ENCODE results near the gene USP49.
"Not testable (repeated sequence)": the region's sequence is repeated elsewhere in the genome, so short reads cannot be mapped to it uniquely, and the experiment has no call there.

USP49 gene

DNA sequence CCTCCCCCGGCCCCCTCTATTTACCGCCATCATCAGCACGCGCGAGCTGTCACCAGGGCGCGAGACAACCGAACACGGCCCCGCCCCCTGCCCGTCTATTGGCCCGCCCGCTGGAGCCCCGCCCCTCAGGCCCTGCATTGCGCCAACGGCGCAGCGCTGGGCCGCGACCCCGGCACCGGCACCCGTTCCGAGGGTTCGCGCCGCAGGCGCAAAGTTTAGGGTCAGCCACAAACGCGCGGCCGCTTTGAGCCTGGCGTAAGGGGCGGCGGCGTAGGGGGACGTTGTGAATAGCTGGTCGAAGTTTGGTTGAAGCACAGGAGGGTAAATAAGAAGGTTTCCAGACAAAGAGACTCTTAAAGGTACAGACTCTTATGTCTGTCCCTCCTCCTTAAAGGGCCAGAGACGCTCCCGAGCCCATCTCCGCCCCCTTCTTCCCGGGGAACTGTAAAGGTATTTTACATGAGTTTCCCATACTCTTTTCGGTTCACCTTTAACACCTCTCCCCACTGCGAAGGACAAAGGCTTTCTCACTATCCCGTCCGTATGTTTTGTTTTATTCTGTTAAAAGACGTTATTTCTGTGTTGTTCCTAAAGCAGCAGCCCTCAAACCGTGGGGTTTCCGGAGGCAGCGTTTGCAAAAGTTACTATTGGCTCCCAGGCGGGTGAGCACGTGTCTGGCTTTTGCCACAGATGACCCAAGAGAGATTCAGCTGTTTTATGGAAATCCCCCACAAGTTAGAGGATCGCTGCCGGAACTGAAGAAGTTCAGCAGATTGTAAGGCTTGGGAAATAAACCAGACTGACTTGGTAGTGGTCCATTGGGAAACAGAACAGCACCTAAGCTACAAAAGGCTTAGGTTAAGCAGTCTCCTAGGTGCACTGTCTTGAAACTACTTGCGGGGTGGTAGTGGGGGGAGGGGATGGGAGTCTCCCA lies at the start of gene USP49:
Gene USP49, minus strand, starts transcription at position 76 of the 934 bp plus-strand sequence. CDS start 88,392 bp downstream, outside the sequence.
- no peaks in the 10 kb centered on the region for H4K20me1 ChIP-seq (ENCODE audit: insufficient read depth, low read length)
- H3K27me3 ChIP-seq (ENCODE audit: insufficient read depth, low read length, poor library complexity) = no peaks in the 10 kb centered on the region
- H3K4me1 ChIP-seq (ENCODE audit: insufficient read depth, low read length) = peaks cover 57% of the 10 kb centered on the region
- H3K9ac ChIP-seq (ENCODE audit: low read depth, low read length) = peak within 1 kb of the TSS; percentile 85
- peaks cover 44% of the 10 kb centered on the region for H3K79me2 ChIP-seq (ENCODE audit: insufficient read depth, low read length)
- H3K4me3 ChIP-seq (ENCODE audit: low read depth in 1 of 2, low read length in 2 of 2) = peak within 1 kb of the TSS; percentile 54 to 93
- peak within 1 kb of the TSS; percentile 98 for H2AFZ ChIP-seq (ENCODE audit: low read depth, low read length)
- peak within 1 kb of the TSS; percentile 92 for H3K4me2 ChIP-seq (ENCODE audit: insufficient read depth, low read length)
- peak within 1 kb of the TSS; percentile 94 for H3K27ac ChIP-seq (ENCODE audit: low read length)
- peaks cover 4% of the 10 kb centered on the region; the same call in 1 of the 2 replicates for H3K36me3 ChIP-seq (ENCODE audit: insufficient read depth, low read length)
- TF ChIP-seq EZH2 (IDR thresholded peaks at IDR 0.05; ENCODE audit: borderline replicate concordance, low read depth, low read length, severe bottlenecking) = no peak
- TF ChIP-seq, protein P1, sequence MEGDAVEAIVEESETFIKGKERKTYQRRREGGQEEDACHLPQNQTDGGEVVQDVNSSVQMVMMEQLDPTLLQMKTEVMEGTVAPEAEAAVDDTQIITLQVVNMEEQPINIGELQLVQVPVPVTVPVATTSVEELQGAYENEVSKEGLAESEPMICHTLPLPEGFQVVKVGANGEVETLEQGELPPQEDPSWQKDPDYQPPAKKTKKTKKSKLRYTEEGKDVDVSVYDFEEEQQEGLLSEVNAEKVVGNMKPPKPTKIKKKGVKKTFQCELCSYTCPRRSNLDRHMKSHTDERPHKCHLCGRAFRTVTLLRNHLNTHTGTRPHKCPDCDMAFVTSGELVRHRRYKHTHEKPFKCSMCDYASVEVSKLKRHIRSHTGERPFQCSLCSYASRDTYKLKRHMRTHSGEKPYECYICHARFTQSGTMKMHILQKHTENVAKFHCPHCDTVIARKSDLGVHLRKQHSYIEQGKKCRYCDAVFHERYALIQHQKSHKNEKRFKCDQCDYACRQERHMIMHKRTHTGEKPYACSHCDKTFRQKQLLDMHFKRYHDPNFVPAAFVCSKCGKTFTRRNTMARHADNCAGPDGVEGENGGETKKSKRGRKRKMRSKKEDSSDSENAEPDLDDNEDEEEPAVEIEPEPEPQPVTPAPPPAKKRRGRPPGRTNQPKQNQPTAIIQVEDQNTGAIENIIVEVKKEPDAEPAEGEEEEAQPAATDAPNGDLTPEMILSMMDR (IDR thresholded peaks at IDR 0.05; ENCODE audit: borderline replicate concordance, extremely low read depth, low read length, poor library complexity, severe bottlenecking) = no peak
- H3K9me3 ChIP-seq (ENCODE audit: insufficient read depth, low read length, severe bottlenecking) = no peaks in the 10 kb centered on the region
- ATAC-seq (ENCODE audit: insufficient read depth, low read depth) = peak; percentile 84
- peak; percentile 95 for DNase-seq

DNA sequence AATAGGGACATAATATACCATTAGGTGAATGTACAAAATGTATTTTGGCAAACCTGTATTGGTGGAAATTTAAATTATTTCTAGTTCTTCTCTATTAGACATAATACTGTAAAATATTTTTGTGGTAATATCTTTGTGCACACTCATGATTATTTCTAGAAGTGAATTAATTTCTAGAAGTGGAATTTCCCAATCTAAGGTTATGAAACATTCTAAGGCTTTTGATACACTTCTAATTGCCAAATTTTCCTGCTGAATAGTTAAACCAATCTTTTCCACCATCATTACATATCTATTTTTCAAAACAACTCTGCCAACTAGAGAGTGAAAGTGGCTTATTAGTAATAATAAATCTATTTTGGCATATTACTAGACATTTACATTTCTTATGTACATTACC lies 48.3 kb upstream of the USP49 start:
- ATAC-seq (ENCODE audit: insufficient read depth, low read depth) = no peak
- H3K4me1 ChIP-seq (ENCODE audit: insufficient read depth, low read length) = peaks cover 32% of the 10 kb centered on the region
- H2AFZ ChIP-seq (ENCODE audit: low read depth, low read length) = no peak overlapping the region

DNA sequence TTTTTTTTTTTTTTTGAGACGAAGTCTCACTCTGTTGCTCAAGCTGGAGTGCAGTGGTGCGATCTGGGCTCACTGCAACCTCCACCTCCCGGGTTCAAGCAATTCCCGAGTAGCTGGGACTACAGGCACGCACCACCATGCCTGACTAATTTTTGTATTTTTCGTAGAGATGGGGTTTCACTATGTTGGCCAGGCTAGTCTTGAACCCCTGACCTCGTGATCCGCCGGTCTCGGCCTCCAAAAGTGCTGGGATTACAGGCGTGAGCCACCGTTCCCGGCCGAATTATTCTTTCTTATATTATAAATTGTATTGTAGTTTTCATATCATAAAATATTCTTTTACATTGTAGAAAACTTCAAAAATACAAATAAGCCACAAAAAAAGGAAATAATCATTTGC lies 47.7 kb upstream of the USP49 start:
- Histone ChIP-seq H3K9ac (ENCODE audit: low read depth, low read length) (peak overlapping the region; percentile 99), H3K36me3 (ENCODE audit: insufficient read depth, low read length) (peaks cover 36% of the 10 kb centered on the region), H3K4me1 (ENCODE audit: insufficient read depth, low read length) (peaks cover 37% of the 10 kb centered on the region), H4K20me1 (ENCODE audit: insufficient read depth, low read length) (peaks cover 17% of the 10 kb centered on the region), H3K79me2 (ENCODE audit: insufficient read depth, low read length) (peaks cover 71% of the 10 kb centered on the region), H3K27ac (ENCODE audit: low read length) (peak overlapping the region; percentile 100; the same call in 1 of the 2 replicates), H3K4me2 (ENCODE audit: insufficient read depth, low read length) (peak overlapping the region; percentile 81)
- peak; percentile 21 for DNase-seq
- not testable (repeated sequence) for H3K4me3 ChIP-seq (ENCODE audit: low read depth in 1 of 2, low read length in 2 of 2); ATAC-seq (ENCODE audit: insufficient read depth, low read depth); H3K9me3 ChIP-seq (ENCODE audit: insufficient read depth, low read length, severe bottlenecking); H2AFZ ChIP-seq (ENCODE audit: low read depth, low read length); H3K27me3 ChIP-seq (ENCODE audit: insufficient read depth, low read length, poor library complexity)

More for the DNA sequence above, 48.3 kb upstream of the USP49 start:
- H3K9ac ChIP-seq (ENCODE audit: low read depth, low read length) = no peak overlapping the region
- H3K36me3 ChIP-seq (ENCODE audit: insufficient read depth, low read length) = peaks cover 31% of the 10 kb centered on the region
- no peaks in the 10 kb centered on the region for H3K9me3 ChIP-seq (ENCODE audit: insufficient read depth, low read length, severe bottlenecking)
- H3K27ac ChIP-seq (ENCODE audit: low read length) = no peak overlapping the region
- TF ChIP-seq EZH2 (IDR thresholded peaks at IDR 0.05; ENCODE audit: borderline replicate concordance, low read depth, low read length, severe bottlenecking) = no peak
- TF ChIP-seq, protein P1 (IDR thresholded peaks at IDR 0.05; ENCODE audit: borderline replicate concordance, extremely low read depth, low read length, poor library complexity, severe bottlenecking) = no peak
- no peak for DNase-seq
- H3K4me3 ChIP-seq (ENCODE audit: low read depth in 1 of 2, low read length in 2 of 2) = no peak overlapping the region
- H3K27me3 ChIP-seq (ENCODE audit: insufficient read depth, low read length, poor library complexity) = no peaks in the 10 kb centered on the region
- H3K4me2 ChIP-seq (ENCODE audit: insufficient read depth, low read length) = no peak overlapping the region
- peaks cover 69% of the 10 kb centered on the region for H3K79me2 ChIP-seq (ENCODE audit: insufficient read depth, low read length)
- H4K20me1 ChIP-seq (ENCODE audit: insufficient read depth, low read length) = peaks cover 16% of the 10 kb centered on the region

All from DND-41 (cell line).